Kidney (tissue), 14 donors: ENCODE measurements around the gene PDE4D. TPM values are rescaled to one million over a fixed set of nuclear protein-coding genes. Genes with fewer than 3 reads are reported as not detected.

Source experiments
- DNase-seq, 5 donors: peaks; one replicate each; pipeline ENCODE4 v3.0.0-alpha.2; 2013 to 2020
- FAIRE-seq: peaks from 2 replicates; lab custom pipeline; 2012; peaks lifted over from hg19 to GRCh38; lab: Jason Lieb, UNC
- H3K27ac ChIP-seq, 2 donors: one replicate each; pipeline ENCODE4 v1.7.0; 2013; ENCODE audit warnings: low read depth in 2 of 2, low read length in 2 of 2, inconsistent platforms in 1 of 2
- H3K27me3 ChIP-seq: one replicate; pipeline ENCODE4 v1.7.1; 2013; ENCODE audit warnings: low read length, inconsistent platforms; ENCODE audit not compliant: control insufficient read depth, insufficient read depth
- H3K36me3 ChIP-seq, 3 donors: one replicate each; pipeline versions ENCODE4 v1.7.0 to v1.7.1; 2013; ENCODE audit warnings: low read length in 3 of 3, control low read depth in 1 of 3, inconsistent platforms in 1 of 3; ENCODE audit not compliant: insufficient read depth in 3 of 3, control insufficient read depth in 2 of 3
- H3K4me1 ChIP-seq, 3 donors: one replicate each; pipeline versions ENCODE4 v1.7.0 to v1.7.1; 2013; ENCODE audit warnings: low read length in 3 of 3, inconsistent platforms in 1 of 3, low read depth in 1 of 3; ENCODE audit not compliant: control insufficient read depth in 2 of 3, insufficient read depth in 2 of 3
- H3K4me3 ChIP-seq, 3 donors: one replicate each; pipeline versions ENCODE4 v1.7.0 to v1.8.1; 2013; ENCODE audit warnings: low read length in 3 of 3, control low read depth in 1 of 3, inconsistent platforms in 1 of 3
- H3K9ac ChIP-seq, 3 donors: one replicate each; pipeline versions ENCODE4 v1.7.0 to v1.7.1; 2013; ENCODE audit warnings: low read length in 3 of 3, control low read depth in 1 of 3, inconsistent platforms in 1 of 3
- H3K9me3 ChIP-seq, 3 donors: one replicate each; pipeline versions ENCODE4 v1.7.0 to v1.7.1; 2013; ENCODE audit warnings: low read length in 3 of 3, control low read depth in 1 of 3, inconsistent platforms in 1 of 3; ENCODE audit not compliant: control insufficient read depth in 2 of 3, insufficient read depth in 1 of 3
- intact Hi-C: fragments of 100-400 bp; cut with DNase I; formaldehyde crosslinking; loops from one replicate; pipeline ENCODE4 v1.11.1; 2022
- polyA plus RNA-seq: library from polyadenylated mRNA; stranded (reverse); fragments of 350-450 nt; fragmentation: Illumina TruSeq; extraction: RNeasy Lipid Tissue Mini Kit (QIAGEN cat#74804); gene quantifications from one replicate; pipeline ENCODE4 v1.2.3, GENCODE V29; 2014; ENCODE audit warnings: low read depth, low replicate concordance; ENCODE audit not compliant: insufficient read depth
- total RNA-seq: library from RNA; stranded (reverse); fragmentation: NEBNext Ultra II Directional; extraction: Animal tissue kit (Norgen Biotek cat#: 25700); gene quantifications from one replicate; pipeline ENCODE4 v1.2.1, GENCODE V29; 2021
- TF ChIP-seq, protein P1 (sequence below): IDR thresholded peaks from 3 replicates; pipeline ENCODE4 v1.5.1; 2012; ENCODE audit warnings: mild to moderate bottlenecking, moderate library complexity, borderline replicate concordance; ENCODE audit not compliant: insufficient read depth; ENCODE audit errors: extremely low read depth
- donor health status: control.
- donor health status: control.
- donor health status: control.
- donor health status: control.
- donor health status: control.
- donor health status: DM: yes; HTN: yes; CAD: no.
- donor health status: Normal renal cell carcinoma (clear cell type).

The PDE4D gene
- total and polyA plus RNA-seq, 2 donors from 2014 or later = 9.2 to 78.9 TPM

DNA sequence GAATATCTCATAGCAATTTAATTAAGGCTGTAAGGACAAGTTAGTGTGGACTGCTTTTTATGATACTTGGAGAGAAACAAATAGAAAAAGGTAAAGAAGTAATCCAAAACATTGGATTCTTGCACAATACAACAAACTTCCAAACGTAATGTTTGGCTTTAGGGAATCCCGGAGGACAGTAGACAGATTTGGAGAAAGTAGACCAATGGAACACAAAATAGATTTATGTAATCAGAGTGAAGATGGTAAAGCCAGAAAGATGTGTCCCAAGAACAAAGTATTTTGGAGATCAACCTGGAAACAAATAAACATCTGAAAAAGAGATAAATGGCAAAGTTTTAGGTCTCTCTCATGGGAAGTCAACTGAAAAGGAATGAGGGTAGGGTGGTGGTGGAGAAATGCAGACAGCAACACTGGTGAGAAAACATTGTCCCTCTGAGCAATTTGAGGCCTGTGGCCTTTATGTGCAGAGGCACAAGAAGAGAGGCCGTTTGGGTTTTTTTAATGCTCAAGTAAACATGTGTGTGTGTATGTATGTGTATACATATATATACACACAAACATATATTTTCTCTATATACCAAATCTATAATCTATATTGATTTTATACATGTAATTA, 620.6 kb downstream of the PDE4D start:
- H3K27me3 ChIP-seq = no peaks in the 10 kb centered on the region
- H3K27ac ChIP-seq = no peak overlapping the region
- no peaks in the 10 kb centered on the region for H3K36me3 ChIP-seq
- DNase-seq (no peak), FAIRE-seq (no peak)
- TF ChIP-seq, protein P1, sequence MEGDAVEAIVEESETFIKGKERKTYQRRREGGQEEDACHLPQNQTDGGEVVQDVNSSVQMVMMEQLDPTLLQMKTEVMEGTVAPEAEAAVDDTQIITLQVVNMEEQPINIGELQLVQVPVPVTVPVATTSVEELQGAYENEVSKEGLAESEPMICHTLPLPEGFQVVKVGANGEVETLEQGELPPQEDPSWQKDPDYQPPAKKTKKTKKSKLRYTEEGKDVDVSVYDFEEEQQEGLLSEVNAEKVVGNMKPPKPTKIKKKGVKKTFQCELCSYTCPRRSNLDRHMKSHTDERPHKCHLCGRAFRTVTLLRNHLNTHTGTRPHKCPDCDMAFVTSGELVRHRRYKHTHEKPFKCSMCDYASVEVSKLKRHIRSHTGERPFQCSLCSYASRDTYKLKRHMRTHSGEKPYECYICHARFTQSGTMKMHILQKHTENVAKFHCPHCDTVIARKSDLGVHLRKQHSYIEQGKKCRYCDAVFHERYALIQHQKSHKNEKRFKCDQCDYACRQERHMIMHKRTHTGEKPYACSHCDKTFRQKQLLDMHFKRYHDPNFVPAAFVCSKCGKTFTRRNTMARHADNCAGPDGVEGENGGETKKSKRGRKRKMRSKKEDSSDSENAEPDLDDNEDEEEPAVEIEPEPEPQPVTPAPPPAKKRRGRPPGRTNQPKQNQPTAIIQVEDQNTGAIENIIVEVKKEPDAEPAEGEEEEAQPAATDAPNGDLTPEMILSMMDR = no peak
- peak overlapping the region in 1 of 3 donors; percentile 57 for H3K9ac ChIP-seq
- intact Hi-C loops = no loop called here
- peak overlapping the region; percentile 11 to 44 (median 44) for H3K4me3 ChIP-seq
- peaks cover 6 to 12% (median 6%) of the 10 kb centered on the region in 3 donors for H3K4me1 ChIP-seq
- H3K9me3 ChIP-seq = no peaks in the 10 kb centered on the region

DNA sequence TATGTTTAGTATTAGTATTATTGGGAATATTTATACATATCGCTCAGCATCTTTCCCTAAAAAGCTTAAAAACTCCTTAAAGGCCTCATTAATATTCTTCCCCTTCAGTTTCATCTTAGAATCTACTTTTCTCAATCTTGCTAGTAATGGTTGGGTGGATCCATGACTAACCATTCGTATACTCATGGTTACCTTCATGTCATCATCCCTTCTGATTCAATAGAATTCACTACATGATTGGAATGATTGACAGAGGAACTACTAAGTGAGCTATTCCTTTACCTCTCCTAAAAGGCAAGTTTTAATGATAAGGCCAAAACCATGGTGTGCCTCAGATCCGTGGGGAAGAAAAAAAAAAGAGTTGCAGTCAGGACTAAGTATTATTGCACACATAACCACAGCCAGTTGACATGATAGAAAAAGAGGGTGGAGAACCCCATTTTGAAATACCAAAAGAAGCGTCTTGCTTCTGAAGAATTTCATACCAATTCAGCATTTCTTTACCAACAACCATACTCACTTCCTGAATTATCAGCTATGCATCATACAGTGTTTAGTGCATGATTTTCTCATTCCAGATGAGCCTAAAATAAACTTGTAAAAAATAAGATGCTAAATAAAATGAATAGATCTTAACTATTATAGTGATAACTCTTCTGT, 624.6 kb downstream of the PDE4D start:
- no peak for FAIRE-seq
- Histone ChIP-seq H3K4me3 (no peak overlapping the region), H3K9ac (no peak overlapping the region), H3K4me1 (peaks cover 2 to 10% (median 4%) of the 10 kb centered on the region in 3 donors), H3K27me3 (no peaks in the 10 kb centered on the region), H3K27ac (no peak overlapping the region), H3K9me3 (no peaks in the 10 kb centered on the region), H3K36me3 (no peaks in the 10 kb centered on the region)
- TF ChIP-seq, protein P1 = no peak
- DNase-seq = no peak
- intact Hi-C loops = no loop called here

DNA sequence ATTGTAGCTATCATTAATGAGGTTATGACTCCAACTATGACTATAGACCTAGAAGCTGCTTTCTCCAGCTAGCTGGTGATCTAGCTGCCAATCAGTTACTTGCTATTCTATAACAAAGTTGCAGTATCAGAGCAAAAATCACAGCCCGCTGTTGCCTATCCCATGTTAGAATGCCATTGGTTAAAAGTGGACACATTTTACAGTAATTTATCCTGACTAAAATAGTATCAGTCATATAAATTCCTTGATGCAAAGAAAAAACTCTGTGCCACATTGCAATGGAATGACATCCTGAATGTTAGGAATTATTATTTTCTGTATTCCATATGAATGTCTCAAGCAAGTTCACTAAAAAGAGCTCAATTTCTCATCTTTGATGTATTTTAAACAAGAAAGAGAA, 626.5 kb downstream of the PDE4D start:
- Histone ChIP-seq H3K36me3 (no peaks in the 10 kb centered on the region), H3K27ac (no peak overlapping the region), H3K9me3 (no peaks in the 10 kb centered on the region), H3K27me3 (no peaks in the 10 kb centered on the region), H3K4me1 (peaks cover 2 to 8% (median 4%) of the 10 kb centered on the region in 3 donors), H3K9ac (no peak overlapping the region), H3K4me3 (no peak overlapping the region)
- no peak for FAIRE-seq
- intact Hi-C loops = no loop called here
- TF ChIP-seq, protein P1 = no peak
- no peak for DNase-seq
